Transverse colon (tissue), 3 donors: ENCODE results near the gene PACC1.

Experiments
- POLR2A ChIP-seq: fragments of 450-650 bp; IDR thresholded peaks from one replicate; pipeline ENCODE4 v1.6.1; 2016; ENCODE audit warnings: antibody characterized with exemption, mild to moderate bottlenecking, moderate library complexity
- TF ChIP-seq, protein P1 (sequence below), 5 experiments: fragments of 200-600 bp in 3 of 5; fragments of 450-650 bp in 2 of 5; sonication (generic) in 3 of 5; IDR thresholded peaks; 1 replicate in 2 of 5; 2 replicates in 3 of 5; pipeline ENCODE4 v1.5.1; 2016 to 2017; ENCODE audit warnings: antibody characterized with exemption in 5 of 5, inconsistent platforms in 3 of 5, mild to moderate bottlenecking in 2 of 5, moderate library complexity in 1 of 5

- TF ChIP-seq POLR2A = no peak
- TF ChIP-seq, protein P1, sequence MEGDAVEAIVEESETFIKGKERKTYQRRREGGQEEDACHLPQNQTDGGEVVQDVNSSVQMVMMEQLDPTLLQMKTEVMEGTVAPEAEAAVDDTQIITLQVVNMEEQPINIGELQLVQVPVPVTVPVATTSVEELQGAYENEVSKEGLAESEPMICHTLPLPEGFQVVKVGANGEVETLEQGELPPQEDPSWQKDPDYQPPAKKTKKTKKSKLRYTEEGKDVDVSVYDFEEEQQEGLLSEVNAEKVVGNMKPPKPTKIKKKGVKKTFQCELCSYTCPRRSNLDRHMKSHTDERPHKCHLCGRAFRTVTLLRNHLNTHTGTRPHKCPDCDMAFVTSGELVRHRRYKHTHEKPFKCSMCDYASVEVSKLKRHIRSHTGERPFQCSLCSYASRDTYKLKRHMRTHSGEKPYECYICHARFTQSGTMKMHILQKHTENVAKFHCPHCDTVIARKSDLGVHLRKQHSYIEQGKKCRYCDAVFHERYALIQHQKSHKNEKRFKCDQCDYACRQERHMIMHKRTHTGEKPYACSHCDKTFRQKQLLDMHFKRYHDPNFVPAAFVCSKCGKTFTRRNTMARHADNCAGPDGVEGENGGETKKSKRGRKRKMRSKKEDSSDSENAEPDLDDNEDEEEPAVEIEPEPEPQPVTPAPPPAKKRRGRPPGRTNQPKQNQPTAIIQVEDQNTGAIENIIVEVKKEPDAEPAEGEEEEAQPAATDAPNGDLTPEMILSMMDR (IDR thresholded peaks at IDR 0.05) = no peak
Measured at GRCh38 chr1:212323066-212323465, 91.6 kb downstream of the PACC1 start.
